CD8-positive, alpha-beta memory T cell (primary cell): ENCODE measurements around the gene TRH. TPM values are rescaled to one million over a fixed set of nuclear protein-coding genes. Genes with fewer than 3 reads are reported as not detected.
A peak's percentile ranks its signal among the peaks of the same experiment; 100 is the strongest.
"Not testable (repeated sequence)": the region's sequence is repeated elsewhere in the genome, so short reads cannot be mapped to it uniquely, and the experiment has no call there.

Experiments
- CTCF ChIA-PET: fragments of 350-600 bp; sonication (Branson Sonifier 250); formaldehyde crosslinking; loops from one replicate; lab custom pipeline; 2021; ENCODE audit warnings: antibody characterized with exemption; lab: Charles Lee
- POLR2A ChIA-PET: fragments of 350-600 bp; sonication (Branson Sonifier 250); formaldehyde crosslinking; loops from one replicate; lab custom pipeline; 2021; ENCODE audit warnings: antibody characterized with exemption; lab: Charles Lee
- DNase-seq, 5 donors: peaks; one replicate each; pipeline versions ENCODE4 v3.0.0 to v3.0.0-alpha.2; 2020 to 2022; ENCODE audit warnings: mixed read lengths in 1 of 5
- H3K27ac ChIP-seq: one replicate; pipeline ENCODE4 v1.7.0; 2013; ENCODE audit warnings: low read depth, mild to moderate bottlenecking, low read length, moderate library complexity
- H3K27me3 ChIP-seq: 2 replicates; pipeline ENCODE4 v1.7.0; 2013; ENCODE audit warnings: low read length, mild to moderate bottlenecking; ENCODE audit not compliant: insufficient read depth, poor library complexity, severe bottlenecking
- H3K36me3 ChIP-seq: 2 replicates; pipeline ENCODE4 v1.7.0; 2013; ENCODE audit warnings: mild to moderate bottlenecking, low read length, moderate library complexity; ENCODE audit not compliant: insufficient read depth
- H3K4me1 ChIP-seq: 2 replicates; pipeline ENCODE4 v1.7.0; 2013; ENCODE audit warnings: mild to moderate bottlenecking, low read length, moderate library complexity; ENCODE audit not compliant: insufficient read depth
- H3K4me3 ChIP-seq: 2 replicates; pipeline ENCODE4 v1.7.0; 2013; ENCODE audit warnings: mild to moderate bottlenecking, low read length
- H3K9me3 ChIP-seq: 2 replicates; pipeline ENCODE4 v1.7.0; 2013; ENCODE audit warnings: mild to moderate bottlenecking, low read length
- H3K27ac Mint-ChIP-seq, 8 donors: one replicate each; pipeline ENCODE4 v1.8.0; 2020 to 2021; ENCODE audit warnings: mixed read lengths in 8 of 8, mild to moderate bottlenecking in 6 of 8, inconsistent platforms in 3 of 8, moderate library complexity in 3 of 8
- H3K27me3 Mint-ChIP-seq, 2 donors: one replicate each; pipeline ENCODE4 v1.8.0; 2020 to 2021; ENCODE audit warnings: mixed read lengths in 2 of 2, mild to moderate bottlenecking in 1 of 2, moderate library complexity in 1 of 2
- H3K36me3 Mint-ChIP-seq, 3 donors: one replicate each; pipeline ENCODE4 v1.8.0; 2020 to 2021; ENCODE audit warnings: mixed read lengths in 3 of 3, inconsistent platforms in 1 of 3, mild to moderate bottlenecking in 1 of 3
- H3K4me1 Mint-ChIP-seq, 3 donors: one replicate each; pipeline ENCODE4 v1.8.0; 2020 to 2021; ENCODE audit warnings: mixed read lengths in 3 of 3, inconsistent platforms in 1 of 3, mild to moderate bottlenecking in 1 of 3
- H3K4me3 Mint-ChIP-seq, 7 donors: one replicate each; pipeline ENCODE4 v1.8.0; 2020 to 2021; ENCODE audit warnings: mixed read lengths in 7 of 7, mild to moderate bottlenecking in 6 of 7, moderate library complexity in 4 of 7, inconsistent platforms in 2 of 7
- H3K9me3 Mint-ChIP-seq, 5 donors: one replicate each; pipeline ENCODE4 v1.8.0; 2020 to 2022; ENCODE audit warnings: mixed read lengths in 5 of 5, mild to moderate bottlenecking in 3 of 5, moderate library complexity in 2 of 5, inconsistent platforms in 1 of 5
- polyA plus RNA-seq: library from polyadenylated mRNA; unstranded; fragments of 300-500 nt; fragmentation: Illumina TruSeq; gene quantifications from one replicate; pipeline ENCODE4 v1.2.3, GENCODE V29; 2021
- total RNA-seq, 2 experiments: library from RNA; stranded (reverse); gene quantifications; one replicate each; pipeline ENCODE4 v1.2.3, GENCODE V29; 2021

TRH gene
- total and polyA plus RNA-seq, 3 experiments from 2014 or later: not detected

DNA sequence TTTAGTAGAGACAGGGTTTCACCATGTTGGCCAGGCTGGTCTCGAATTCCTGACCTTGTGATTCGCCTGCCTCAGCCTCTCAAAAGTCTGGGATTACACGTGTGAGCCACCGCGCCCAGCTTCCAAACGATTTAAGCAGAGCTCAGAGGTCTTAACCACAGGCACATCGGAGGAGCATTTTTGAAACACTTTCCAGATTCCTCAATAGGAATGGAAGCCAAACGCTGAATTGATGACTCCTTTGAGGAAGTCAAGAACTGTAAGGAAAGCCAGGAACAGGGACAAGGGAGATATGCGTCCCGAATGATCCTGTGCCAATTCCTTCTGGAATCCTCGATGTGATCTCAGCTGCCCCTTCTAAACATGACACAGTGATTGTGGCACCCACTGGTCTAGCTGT lies 40.0 kb downstream of the TRH start:
- Histone ChIP-seq H3K27me3 (no peaks in the 10 kb centered on the region), H3K27ac (no peak overlapping the region), H3K4me1 (no peaks in the 10 kb centered on the region), H3K4me3 (no peak overlapping the region), H3K36me3 (no peaks in the 10 kb centered on the region), H3K9me3 (no peaks in the 10 kb centered on the region)
- H3K9me3 Mint-ChIP-seq: peaks cover 0 to 2% (median 0%) of the 10 kb centered on the region in 5 donors
- H3K27ac Mint-ChIP-seq: no peak overlapping the region
- no peaks in the 10 kb centered on the region for H3K4me1 Mint-ChIP-seq
- no peak overlapping the region for H3K4me3 Mint-ChIP-seq
- POLR2A ChIA-PET: no interaction called here
- CTCF ChIA-PET: no interaction called here
- H3K36me3 Mint-ChIP-seq: peaks cover 0 to 1% (median 0%) of the 10 kb centered on the region in 3 donors
- H3K27me3 Mint-ChIP-seq: peaks cover 5 to 28% of the 10 kb centered on the region in 2 donors
- DNase-seq: no peak

DNA sequence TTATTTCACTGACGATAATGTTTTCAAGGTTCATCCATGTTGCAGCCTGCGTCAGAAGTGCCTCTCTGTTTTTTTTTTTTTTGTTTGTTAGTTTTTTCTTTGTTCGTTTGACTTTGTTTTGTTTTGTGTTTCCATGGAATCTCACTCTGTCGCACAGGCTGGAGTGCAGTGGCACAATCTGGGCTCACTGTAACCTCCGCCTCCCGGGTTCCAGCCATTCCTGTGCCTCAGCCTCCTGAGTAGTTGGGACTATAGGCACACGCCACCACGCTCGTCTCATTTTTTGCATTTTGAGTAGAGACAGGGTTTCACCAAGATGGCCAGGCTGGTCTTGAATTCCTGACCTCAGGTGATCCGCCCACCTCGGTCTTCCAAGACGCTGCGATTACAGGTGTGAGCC lies 43.1 kb downstream of the TRH start:
- H3K27ac ChIP-seq, H3K27ac Mint-ChIP-seq, H3K4me1 Mint-ChIP-seq, H3K36me3 ChIP-seq, H3K4me3 Mint-ChIP-seq, H3K9me3 Mint-ChIP-seq, CTCF ChIA-PET, H3K27me3 ChIP-seq, H3K36me3 Mint-ChIP-seq, H3K4me1 ChIP-seq, H3K9me3 ChIP-seq, H3K4me3 ChIP-seq, POLR2A ChIA-PET, DNase-seq: not testable (repeated sequence)
- H3K27me3 Mint-ChIP-seq: peaks cover 4 to 33% of the 10 kb centered on the region in 2 donors

DNA sequence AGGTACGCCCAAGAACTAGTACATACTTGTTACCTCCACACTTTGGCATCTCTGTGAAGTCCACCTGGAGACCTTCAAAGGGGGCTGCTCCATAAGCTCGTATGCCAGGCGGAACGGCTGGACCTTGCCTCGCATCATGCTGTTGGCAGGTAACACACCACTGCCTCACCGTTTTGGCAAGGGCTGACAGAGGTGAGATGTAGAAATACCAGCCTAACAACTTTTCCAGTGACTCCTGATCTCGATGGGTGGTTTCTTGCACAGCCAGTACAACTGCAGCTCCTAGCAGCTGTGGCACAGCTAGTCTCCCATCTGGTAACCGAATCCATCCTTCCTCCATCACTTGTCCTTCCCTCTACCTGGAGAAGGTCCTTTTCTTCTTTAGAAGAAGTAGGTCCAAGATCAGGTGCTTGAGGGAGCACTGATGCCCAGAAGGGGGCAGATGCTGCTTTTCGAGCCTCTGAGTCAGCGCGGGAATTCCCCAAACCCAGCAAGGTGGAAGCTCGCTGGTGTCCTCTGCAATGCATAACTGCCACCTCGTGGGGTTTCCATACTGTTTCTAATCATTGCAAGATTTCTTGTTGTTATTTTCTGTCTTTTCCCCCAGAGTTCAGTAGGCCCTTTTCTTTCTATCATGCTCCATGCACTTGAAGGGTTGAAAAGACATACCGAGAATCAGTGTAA lies 51.8 kb downstream of the TRH start:
- H3K36me3 ChIP-seq, H3K27me3 ChIP-seq, H3K4me1 Mint-ChIP-seq, H3K27ac ChIP-seq, H3K4me3 ChIP-seq, H3K36me3 Mint-ChIP-seq, H3K27ac Mint-ChIP-seq, H3K4me3 Mint-ChIP-seq, H3K9me3 Mint-ChIP-seq, H3K4me1 ChIP-seq, POLR2A ChIA-PET, H3K9me3 ChIP-seq: not testable (repeated sequence)
- CTCF ChIA-PET: interaction anchor here (0.9 kb wide), 1 partner anchor 72 kb away, joined by 3 read pairs; no protein-coding TSS in a partner anchor
- peaks cover 2 to 12% of the 10 kb centered on the region in 2 donors for H3K27me3 Mint-ChIP-seq
- DNase-seq: peak in 1 of 5 donors; percentile 7

DNA sequence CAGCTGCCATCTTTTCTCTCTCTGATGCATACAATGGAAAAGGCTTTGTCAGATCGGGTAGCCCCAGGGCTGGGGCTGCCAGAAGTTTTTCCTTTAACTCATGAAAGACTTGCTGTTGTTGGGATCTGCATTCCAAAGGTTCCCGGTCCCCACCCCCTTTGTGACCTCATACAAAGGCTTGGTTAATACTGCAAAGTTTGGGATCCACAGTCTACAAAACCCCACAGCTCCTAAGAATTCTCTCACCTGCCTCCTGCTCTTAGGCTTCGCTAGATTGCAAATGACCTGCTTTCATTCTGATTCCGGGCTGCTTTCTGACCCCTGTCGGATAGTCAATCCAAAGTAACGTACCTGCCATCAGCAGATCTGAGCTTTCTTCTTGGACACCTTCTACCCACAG lies 52.9 kb downstream of the TRH start:
- H3K36me3 ChIP-seq, H3K9me3 ChIP-seq, POLR2A ChIA-PET, H3K4me1 ChIP-seq, H3K36me3 Mint-ChIP-seq, H3K4me3 ChIP-seq, H3K27me3 ChIP-seq, H3K4me1 Mint-ChIP-seq, H3K4me3 Mint-ChIP-seq, CTCF ChIA-PET, H3K9me3 Mint-ChIP-seq, DNase-seq, H3K27ac ChIP-seq, H3K27ac Mint-ChIP-seq: not testable (repeated sequence)
- peaks cover 0 to 12% of the 10 kb centered on the region in 2 donors for H3K27me3 Mint-ChIP-seq

Other genes with a start within 250 kb of the TRH start
- 10 to 100 TPM; 16.0 to 18.6 TPM for gene TMCC1, start 81.0 kb upstream of the TRH start, total RNA-seq
- 5.6 TPM for gene TMCC1, start 81.0 kb upstream of the TRH start, polyA plus RNA-seq
- gene ALG1L2, start 107.1 kb downstream of the TRH start, total RNA-seq: 1 to 10 TPM in 1 of 2 experiments, not detected in 1; 1.1 TPM
- 0.43 TPM for gene ALG1L2, start 107.1 kb downstream of the TRH start, polyA plus RNA-seq